DMS153 (cell line): ENCODE results near the gene ZFAND3.
"Not testable (repeated sequence)": the region's sequence is repeated elsewhere in the genome, so short reads cannot be mapped to it uniquely, and the experiment has no call there.

Experiments used
- DNase-seq: peaks from one replicate; lab custom pipeline; 2025; lab: John Stamatoyannopoulos, UW

ZFAND3 gene

DNA sequence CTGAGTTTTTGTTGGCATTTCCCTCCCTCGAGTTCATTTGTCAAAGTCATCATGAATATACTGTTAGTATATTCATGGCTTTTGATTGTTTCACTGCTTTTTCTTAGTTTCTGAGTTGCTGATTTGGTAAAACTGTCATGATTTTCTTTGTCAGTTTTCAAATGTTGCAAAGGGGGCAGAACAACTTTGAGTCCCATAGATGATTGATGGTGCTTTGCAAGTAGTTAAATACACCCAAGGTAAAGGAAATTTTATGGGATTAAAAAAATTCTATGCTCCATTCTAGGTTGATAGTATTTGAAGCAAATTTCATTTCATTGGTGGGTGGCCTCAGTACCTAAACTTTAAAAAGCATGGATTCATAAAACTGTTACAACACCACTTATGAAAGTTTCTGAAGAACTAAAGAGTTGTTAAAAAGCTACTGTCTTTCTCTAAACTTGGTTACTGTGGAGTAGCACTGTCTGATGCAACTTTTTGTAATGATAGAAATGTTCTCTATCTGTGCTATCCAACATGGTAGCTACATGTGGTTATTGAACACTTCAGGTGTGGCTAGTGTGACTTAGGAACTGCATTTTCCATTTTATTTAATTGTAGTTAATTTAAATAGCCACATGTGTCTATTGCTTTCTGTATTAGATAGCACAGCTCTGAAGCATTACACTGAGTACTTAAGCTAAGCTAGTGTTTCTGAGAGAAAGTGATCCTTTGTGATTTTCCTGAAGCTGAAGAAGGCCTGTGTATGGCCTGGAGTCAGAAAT lies 153.6 kb downstream of the ZFAND3 start:
- no peak for DNase-seq

DNA sequence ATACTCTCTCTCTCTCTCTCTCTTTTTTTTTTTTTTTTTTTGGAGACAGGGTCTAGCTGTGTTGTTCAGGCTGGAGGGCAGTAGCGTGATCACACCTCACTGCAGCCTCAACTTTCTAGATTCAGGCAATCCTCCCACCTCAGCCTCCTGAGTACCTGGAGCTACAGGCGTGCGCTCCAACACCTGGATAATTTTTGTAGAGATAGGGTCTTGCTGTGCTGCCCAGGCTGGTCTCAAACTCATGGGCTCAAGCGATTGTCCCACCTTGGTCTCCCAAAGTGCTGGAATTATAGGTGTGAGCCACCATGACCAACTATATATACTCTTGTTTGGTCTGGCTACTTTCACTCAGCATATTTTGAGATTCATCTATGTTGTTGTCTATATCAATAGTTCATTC lies 154.9 kb downstream of the ZFAND3 start:
- DNase-seq, result no peak

DNA sequence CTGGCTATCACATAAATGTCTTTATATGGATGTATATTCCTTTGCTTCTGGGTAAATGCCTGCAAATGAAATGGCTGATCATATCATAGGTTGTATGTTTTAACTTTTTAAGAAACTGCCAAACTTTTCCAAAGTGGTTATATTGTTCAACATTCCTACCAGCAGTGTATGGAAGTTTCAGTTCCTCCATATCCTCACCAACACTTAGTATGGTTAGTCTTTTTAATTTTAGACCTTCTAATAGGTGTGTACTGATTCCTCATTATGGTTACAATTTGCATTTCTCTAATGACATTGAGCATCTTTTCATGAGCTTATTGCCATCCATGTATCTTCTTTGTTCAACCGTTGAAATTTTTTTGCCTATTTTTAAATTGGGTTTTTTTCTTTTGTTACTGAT lies 155.4 kb downstream of the ZFAND3 start:
- DNase-seq, result no peak

DNA sequence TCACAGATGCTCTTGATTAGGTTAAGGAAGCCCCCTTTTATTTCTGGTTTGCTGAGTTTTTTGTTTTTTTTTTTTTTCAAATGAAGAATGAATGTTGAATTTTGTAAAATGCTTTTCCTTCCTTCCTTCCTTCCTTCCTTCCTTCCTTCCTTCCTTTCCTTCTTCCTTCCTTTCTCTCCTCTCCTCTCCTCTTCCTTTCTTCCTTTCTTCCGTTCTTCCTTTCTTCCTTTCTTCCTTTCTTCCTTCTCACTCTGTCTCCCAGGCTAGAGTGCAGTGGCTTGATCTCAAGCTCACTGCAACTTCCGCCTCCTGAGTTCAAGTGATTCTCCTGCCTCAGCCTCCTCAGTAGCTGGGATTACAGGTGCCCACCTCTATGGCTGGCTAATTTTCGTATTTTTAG lies 158.2 kb downstream of the ZFAND3 start:
- DNase-seq, result no peak

DNA sequence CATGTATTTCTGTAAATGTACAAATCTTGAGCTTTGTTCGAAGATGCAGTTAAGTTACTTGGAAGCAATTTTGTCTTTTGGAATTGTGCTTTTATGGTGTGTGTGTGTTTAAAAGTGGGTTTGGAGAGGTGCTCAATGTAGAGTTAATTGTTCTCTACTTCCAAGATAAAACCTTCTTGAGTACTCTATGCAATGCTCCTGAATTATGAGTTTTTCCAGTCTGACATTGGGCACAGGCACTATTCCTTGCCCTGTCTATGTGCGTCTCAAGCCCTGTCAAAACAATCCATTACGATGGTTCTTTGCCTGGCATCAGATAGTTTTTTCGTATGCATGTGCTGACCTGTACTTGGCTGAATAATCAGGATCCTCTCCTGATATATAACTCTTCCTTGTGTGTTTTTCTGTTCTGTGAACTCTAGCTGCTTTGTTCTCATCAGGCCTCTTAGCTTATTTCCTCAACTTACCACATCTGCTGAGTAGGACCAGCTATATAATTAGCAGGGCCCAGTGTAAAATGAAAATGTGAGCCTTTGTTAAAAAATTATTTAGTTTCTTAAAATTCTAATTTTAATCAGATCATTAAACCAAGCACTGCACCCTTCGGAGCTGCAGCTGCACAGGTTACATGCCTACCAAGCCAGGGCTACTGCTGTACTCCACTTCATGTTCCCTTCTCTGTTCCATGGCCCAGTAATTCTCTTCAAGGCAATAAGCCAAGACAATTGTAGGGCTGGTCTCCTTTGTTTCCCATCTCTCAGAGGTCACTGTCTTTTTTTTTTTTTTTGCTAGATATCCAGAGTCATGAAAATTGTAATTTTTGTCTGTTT lies 160.1 kb downstream of the ZFAND3 start:
- no peak for DNase-seq

DNA sequence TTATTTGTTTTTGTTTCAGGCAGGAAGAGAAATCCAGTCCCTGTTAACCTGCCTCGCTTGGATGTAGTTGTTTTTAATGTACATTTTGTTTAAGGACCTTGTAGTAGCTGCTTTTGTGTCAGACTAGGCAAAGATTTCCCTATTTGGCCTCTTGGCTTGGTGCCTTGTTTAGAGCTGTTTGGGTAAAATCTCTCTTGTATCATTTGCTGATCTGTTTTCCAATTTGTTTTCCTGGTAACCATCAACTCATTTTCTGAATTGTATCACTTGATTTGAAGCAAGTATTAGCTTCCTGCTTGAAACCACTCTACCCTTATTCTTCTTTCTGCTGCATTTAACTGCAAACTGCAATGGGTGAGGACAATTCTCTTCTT lies 160.7 kb downstream of the ZFAND3 start:
- DNase-seq, result peak; percentile 53

DNA sequence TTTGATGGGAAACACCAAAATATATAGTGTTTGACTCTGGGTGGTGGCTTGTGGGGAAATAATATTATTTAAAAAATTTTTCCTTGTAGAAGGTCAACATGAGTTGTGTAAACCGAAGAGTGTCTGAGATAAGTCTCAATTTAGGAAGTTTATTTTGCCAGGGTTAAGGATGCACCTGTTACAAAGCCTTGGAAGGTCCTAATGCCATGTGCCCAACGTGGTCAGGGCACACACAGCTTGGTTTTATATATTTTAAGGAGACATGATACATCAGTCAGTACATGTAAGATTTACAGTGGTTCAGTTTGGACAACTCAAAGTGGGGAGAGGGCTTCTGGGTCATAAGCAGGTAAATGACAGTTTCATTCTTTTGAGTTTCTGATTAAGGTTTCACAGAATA lies 162.1 kb downstream of the ZFAND3 start:
- no peak for DNase-seq

DNA sequence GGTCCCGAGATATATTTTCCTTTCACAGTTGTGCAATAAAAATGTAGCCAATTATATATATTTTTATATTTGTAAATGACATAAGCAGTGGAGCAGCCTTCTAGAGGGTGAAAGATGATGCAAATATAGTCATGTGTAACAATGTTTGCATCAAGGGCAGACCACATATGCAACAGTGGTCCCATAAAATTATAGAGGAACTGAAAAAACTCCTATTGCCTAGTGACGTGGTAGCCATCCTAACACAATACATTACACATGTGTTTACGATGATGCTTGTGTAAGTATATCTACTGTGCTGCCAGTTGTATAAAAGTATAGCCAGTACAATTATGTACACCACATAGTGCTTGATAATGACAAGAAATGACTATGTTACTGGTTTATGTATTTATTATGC lies 162.8 kb downstream of the ZFAND3 start:
- no peak for DNase-seq

DNA sequence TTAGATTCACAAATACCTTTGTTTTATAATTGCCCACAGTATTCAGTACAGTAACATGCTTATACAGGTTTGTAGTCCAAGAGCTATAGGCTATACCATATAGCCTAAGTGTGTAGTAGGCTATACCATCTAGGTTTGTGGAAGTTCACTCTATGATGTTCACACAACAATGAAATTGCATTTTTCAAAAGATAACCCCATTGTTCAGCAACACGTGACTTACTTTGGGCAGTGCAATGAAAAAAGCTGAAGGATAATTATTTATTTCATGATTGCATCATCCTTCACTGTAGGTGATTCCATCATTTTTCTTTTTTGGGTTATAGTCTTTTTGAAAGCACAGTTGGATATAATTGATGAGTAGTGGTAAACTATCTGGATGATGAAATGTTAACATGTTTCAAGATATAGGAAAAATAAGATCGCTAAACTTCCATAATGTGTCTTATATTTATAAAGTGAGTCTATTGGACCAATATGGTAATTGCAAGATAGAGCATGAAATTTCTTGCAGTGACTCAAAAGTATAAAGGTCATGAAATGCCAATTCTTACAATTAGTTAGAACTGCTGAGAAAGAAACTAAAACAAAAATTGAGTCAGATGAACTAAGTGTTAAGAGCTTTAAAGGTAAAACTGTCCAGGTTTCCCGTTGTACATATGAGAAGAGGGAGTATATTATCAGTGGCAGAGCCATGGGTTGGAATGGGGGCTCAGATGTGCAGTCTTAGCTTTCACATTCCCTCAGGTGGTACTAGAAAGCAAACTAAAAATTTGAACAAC lies 164.4 kb downstream of the ZFAND3 start:
- no peak for DNase-seq

DNA sequence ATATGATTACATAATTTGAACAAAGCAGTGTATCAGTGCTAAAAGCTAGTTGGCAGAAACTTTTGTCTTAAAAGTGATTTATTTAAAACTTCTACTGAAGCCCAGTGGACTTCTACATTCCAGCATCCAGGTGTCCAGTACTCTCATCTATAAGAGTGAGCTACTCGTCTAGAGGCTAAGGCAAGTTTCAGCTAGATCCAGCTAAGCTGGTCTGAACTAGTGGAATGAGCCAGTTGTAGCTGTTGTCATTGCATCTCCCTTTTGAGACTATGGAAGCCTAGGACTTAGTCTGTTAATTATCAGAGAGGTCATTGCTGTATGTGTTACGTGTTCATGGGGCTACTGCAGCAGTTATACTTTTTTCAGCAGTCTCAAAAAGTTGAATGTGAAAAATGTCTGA lies 165.1 kb downstream of the ZFAND3 start:
- no peak for DNase-seq

DNA sequence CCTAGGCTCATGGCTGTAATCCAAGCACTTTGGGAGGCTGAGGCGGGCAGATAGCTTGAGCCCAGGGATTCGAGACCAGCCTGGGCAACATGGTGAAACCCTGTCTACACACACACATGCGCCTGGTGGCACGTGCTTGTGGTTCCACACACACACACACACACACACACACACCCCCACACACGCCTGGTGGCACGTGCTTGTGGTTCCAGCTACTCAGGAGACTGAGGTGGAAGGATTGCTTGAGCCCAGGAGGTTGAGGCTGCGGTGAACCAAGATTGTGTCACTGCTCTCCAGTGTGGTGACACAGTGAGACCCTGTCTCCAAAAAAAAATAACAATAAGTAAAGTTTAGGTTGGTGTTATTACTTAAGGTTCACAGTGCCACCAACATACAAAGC lies 165.8 kb downstream of the ZFAND3 start:
- DNase-seq, result no peak

DNA sequence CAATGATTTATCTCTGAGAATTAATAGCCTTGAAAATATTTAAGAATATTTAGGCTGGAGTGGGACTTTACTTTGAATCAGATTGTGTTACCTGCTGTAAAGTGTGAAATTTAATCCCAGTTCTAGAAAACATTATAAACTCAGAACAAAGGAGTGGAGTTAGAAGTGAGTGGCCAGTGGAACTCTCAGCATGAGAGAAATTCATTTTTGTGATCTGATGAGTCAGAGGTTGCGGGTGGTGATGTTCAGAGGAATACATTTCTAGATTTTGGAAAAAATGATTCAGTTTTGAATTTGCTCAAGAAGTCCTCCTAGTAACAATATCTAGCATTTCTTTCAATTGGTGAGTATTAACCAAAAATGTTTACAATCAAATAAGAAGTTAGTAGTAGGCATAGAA lies 167.5 kb downstream of the ZFAND3 start:
- no peak for DNase-seq

DNA sequence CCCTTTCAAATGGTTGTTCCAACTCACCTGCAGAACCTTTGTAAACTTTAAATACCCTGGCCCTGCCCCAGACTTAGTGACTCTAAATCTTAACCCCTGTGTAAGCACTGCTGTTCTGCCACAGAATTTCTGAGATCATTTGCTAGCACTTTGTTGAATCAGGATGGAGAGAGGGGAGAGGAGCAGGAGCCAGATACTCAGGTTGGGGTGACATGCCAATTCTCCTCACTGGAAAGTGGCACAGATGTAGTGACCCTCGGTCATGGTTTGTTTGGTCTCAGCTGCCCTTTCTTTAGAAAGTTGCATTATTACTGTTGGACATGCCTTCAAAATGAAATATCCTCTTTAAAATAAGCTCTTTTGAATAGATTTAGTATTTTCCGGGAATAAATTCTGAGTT lies 168.0 kb downstream of the ZFAND3 start:
- DNase-seq, result no peak

DNA sequence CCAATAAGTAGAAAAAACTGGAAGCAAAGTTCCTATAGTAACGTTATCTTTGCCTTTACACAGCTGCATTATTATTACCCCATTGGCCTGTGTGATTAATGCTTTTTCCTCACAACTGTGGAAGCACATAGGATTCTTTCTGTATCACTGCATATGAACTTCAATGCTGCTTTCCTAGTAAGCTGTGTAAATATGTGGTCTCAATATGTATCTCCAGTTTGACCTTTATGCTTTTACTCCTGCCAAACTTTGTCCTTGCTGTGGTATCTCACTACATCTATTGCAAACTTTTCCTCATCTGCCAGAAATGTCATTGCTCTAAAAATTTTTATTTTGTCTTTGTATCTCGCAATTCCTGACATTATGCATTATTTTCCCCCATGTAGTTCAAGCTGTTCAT lies 168.6 kb downstream of the ZFAND3 start:
- DNase-seq, result no peak

DNA sequence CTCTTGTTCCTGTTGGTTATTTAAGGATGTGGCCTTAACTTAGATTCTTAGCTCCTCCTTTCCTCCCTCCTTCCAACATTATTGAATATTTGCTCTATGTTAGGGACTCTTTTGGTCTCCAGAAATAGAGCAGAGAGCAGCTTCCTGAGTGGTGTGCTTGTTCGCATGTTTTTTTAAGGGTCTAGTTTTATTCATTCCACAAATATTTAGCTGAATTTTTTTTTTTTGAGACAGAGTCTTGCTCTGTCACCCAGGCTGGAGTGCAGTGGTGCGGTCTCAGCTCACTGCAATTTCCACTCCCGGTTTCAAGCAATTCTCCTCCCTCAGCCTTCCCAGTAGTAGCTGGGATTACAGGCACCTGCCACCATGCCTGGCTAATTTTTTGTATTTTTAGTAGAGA lies 169.2 kb downstream of the ZFAND3 start:
- no peak for DNase-seq

DNA sequence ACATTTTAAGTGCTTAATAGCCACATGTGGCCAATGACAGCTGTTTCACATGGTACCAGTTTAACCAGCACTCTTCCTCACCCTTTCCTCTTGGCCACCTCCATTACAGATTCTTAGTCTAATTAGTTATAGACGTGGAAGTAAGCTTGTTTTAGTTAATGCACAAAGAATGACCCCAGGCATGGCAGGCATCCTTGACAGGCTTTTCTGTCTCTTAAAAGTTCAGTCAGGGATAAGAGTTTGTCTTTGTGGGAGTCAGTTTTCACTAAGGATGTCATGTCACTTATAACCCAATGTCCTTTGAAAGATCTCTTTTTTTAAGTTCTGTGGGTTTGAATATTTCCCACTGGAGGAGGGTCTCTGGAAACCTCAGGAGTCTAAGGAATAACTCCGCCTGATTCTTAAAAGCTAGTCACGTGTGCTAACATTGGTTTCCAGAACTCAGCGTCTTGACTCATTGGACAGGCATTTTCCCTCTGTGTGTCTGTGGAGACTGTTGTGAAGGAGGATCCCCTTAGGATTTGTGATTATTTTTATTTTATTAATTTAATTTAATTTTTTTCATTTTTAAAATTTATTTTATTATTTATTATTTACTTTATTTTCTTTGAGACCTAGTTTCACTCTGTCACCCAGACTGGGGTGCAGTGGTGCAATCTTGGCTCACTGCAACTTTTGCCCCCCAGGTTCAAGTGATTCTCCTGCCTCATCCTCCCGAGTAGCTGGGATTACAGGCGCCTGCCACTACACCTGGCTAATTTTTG lies 171.4 kb downstream of the ZFAND3 start:
- DNase-seq, result no peak

DNA sequence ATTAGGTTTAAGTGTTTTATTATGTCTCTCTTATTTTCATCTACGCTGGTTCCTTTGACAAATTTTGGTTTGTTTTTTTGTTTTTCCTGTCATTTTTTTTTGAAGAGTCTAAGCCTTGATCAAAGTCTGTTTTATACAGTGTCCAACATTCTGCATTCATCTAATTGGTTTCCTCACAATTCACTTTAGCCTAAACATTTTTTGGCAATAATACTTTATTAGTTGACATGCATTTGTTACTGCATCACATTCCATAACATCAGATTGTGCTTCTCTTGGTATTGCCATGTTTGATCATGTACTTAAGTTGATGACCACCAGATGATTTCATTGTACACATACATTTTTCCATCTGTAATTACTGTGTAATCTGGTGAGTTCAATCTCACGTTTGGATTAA lies 173.2 kb downstream of the ZFAND3 start:
- DNase-seq, result no peak

DNA sequence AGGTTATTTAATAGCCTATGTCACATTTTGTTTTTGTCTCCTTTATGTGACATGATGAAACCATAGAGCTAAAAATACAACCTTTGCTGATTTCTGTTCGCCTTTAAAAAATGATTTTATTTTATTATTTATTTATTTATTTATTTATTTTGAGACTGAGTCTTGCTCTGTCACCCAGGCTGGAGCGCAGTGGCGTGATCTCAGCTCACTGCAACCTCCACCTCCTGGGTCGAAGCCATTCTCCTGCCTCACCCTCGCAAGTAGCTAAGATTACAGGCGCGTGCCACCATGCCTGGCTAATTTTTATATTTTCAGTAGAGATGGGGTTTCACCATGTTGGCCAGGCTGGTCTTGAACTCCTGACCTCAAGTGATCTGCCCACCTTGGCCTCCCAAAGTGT lies 173.7 kb downstream of the ZFAND3 start:
- not testable (repeated sequence) for DNase-seq

DNA sequence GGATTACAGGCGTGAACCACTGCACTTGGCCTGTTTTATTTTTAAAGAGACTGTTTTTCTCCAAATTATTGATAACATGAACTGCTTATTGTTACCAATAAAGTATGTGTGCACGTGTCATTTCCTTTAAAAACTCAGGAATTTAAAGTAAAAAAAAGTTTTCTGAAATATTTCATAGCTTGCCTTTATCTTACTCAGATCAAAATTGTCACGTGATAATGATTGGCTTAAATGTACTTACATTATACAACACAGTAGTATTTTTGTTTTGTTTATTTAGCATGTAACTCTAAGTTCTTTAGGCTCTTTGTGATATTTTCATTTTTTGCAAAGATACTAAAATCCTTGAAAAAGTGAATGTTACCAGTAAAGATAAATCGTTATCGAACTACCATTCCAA lies 174.1 kb downstream of the ZFAND3 start:
- no peak for DNase-seq

DNA sequence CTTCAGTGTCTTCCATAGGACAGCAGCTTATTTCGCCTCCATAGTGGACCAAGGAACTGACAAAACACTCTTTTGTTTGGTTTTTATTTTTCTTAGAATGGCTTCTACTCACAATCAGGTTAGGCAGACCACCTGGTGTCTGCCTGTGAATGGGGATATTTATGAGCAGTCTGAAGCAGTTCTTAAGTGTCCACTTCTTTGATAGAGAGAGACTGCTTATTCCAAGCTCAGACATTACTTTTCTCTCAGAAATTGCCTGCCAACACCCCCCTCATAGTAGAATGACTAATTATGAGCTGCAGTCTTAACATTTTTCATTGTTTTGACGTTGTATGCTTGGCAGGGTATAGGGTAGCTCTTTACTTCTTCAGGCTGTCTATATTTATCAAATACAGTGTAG lies 174.7 kb downstream of the ZFAND3 start:
- no peak for DNase-seq

DNA sequence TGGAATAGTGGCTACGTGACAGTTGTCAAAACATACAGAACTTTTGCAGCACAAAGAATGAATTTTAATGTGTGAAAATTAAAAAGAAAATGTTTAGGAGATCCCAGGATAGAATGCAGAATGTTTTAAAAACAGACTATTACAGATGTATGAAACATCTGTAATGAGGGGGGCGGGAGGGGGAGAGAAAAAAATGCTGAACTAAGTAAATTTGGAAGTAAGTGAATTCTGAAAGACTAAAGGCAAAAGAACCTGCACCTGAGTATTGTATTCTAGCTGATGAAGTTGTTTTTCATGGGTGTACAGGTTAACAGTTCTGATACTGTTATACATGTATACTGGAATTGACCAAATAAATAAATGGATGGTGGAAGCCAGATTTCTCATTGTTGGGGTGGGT lies 178.8 kb downstream of the ZFAND3 start:
- DNase-seq, result no peak

DNA sequence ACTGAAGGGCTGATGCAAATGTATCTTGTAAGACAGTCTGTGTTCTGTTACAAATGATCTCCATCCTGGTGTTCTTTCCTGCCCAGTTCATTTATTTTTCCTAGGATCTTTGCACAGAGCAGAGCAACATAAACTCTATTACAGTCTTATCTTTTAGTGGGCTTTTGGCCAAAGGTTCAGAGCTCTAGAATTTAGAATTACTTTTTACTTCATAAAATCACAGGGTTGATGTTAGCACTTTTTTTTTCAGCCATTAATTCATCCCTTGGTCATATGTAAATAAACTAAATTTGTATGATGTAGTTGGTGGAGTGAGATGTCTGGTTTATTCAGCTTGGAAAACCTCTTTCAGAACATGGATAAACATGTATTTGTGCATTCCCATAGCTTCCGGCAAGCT lies 181.9 kb downstream of the ZFAND3 start:
- DNase-seq, result no peak
